Spleen (tissue), 11 donors: ENCODE measurements around the gene PACRG. TPM values are rescaled to one million over a fixed set of nuclear protein-coding genes. Genes with fewer than 3 reads are reported as not detected.

Experiments used
- DNase-seq: peaks from one replicate; pipeline ENCODE4 v3.0.0-alpha.2; 2020
- H3K27ac ChIP-seq, 8 donors: fragments of 200-600 bp; sonication (generic) in 7 of 8; 1 replicate in 4 of 8; 2 replicates in 4 of 8; pipeline versions ENCODE4 v1.5.0 to v1.8.0; 2016 to 2021; ENCODE audit warnings: inconsistent platforms in 4 of 8, mild to moderate bottlenecking in 4 of 8, moderate library complexity in 1 of 8
- H3K27me3 ChIP-seq, 7 donors: fragments of 200-600 bp; sonication (generic) in 6 of 7; replicated peaks in 1 of 7; 1 replicate in 4 of 7; 2 replicates in 3 of 7; pipeline versions ENCODE4 v1.5.0 to v1.8.0; 2016 to 2021; ENCODE audit warnings: inconsistent platforms in 3 of 7, mild to moderate bottlenecking in 1 of 7
- H3K36me3 ChIP-seq, 6 donors: fragments of 200-600 bp; sonication (generic) in 5 of 6; 1 replicate in 4 of 6; 2 replicates in 2 of 6; pipeline versions ENCODE4 v1.5.0 to v1.8.0; 2016 to 2021; ENCODE audit warnings: inconsistent platforms in 2 of 6
- H3K4me1 ChIP-seq, 6 donors: fragments of 200-600 bp; sonication (generic) in 5 of 6; 1 replicate in 3 of 6; 2 replicates in 3 of 6; pipeline versions ENCODE4 v1.5.0 to v1.8.0; 2016 to 2021; ENCODE audit warnings: inconsistent platforms in 3 of 6
- H3K4me3 ChIP-seq, 8 donors: fragments of 200-600 bp; sonication (generic) in 7 of 8; 1 replicate in 4 of 8; 2 replicates in 4 of 8; pipeline versions ENCODE4 v1.5.0 to v1.8.0; 2016 to 2021; ENCODE audit warnings: inconsistent platforms in 4 of 8, mild to moderate bottlenecking in 4 of 8, moderate library complexity in 2 of 8
- H3K9me3 ChIP-seq, 8 donors: fragments of 200-600 bp; sonication (generic) in 7 of 8; 1 replicate in 4 of 8; 2 replicates in 4 of 8; pipeline versions ENCODE4 v1.5.0 to v1.8.0; 2016 to 2021; ENCODE audit warnings: inconsistent platforms in 4 of 8
- POLR2A ChIP-seq, 3 donors: fragments of 450-650 bp; IDR thresholded peaks; one replicate each; pipeline ENCODE4 v1.5.1; 2017; ENCODE audit warnings: antibody characterized with exemption in 3 of 3, mild to moderate bottlenecking in 1 of 3
- POLR2AphosphoS5 ChIP-seq, 3 donors: sonication (generic); formaldehyde crosslinking; IDR thresholded peaks; one replicate each; pipeline ENCODE4 v1.5.1; 2017; ENCODE audit warnings: antibody characterized with exemption in 3 of 3
- WGBS, 5 donors: extraction: QIAGEN DNeasy Blood & Tissue Kit in 3 of 5; methylation state at CpG; one replicate each; pipeline versions ENCODE4 v1.1.5 to v1.1.7; 2013 to 2018; 5-methylcytosine and 5-hydroxymethylcytosine counted together
- intact Hi-C: fragments of 100-400 bp; cut with DNase I; formaldehyde crosslinking; loops from one replicate; pipeline ENCODE4 v1.15.0; 2023; ENCODE audit warnings: low total_unique reads
- polyA plus RNA-seq, 3 donors: library from polyadenylated mRNA; stranded (reverse); fragments of 200-250 nt; gene quantifications; one replicate each; pipeline ENCODE4 v1.2.1, GENCODE V29; 2013
- total RNA-seq, 7 donors: library from RNA; depleted of rRNA in 3 of 7; stranded (reverse); fragments of >200 nt in 3 of 7; fragmentation: NEBNext Ultra II Directional in 4 of 7; extraction: Animal tissue kit (Norgen Biotek cat#: 25700) in 4 of 7; gene quantifications; one replicate each; pipeline versions ENCODE4 v1.1.0 to v1.2.1, GENCODE V29; 2016 to 2021
- TF ChIP-seq, protein P1 (sequence below), 11 experiments: fragments of 200-600 bp in 7 of 11; fragments of 450-650 bp in 4 of 11; sonication (generic) in 4 of 11; IDR thresholded peaks in 8 of 11; conservative IDR thresholded peaks in 3 of 11; 1 replicate in 7 of 11; 2 replicates in 4 of 11; pipeline versions ENCODE4 v1.4.0 to v1.8.0; 2016 to 2021; ENCODE audit warnings: antibody characterized with exemption in 11 of 11, inconsistent platforms in 4 of 11, mild to moderate bottlenecking in 1 of 11
- donor health status: healthy with polysubstance abuse.
- donor health status: DM: no; HTN: no; CAD: no; lungs with moderate emphysema.
- donor health status: DM: no; HTN: no; CAD: no.
- donor health status: Bipolar disorder and iron deficiency.
- donor health status: healthy.
- donor health status: DM: no; HTN: no; CAD: no.
- donor health status: DM: yes; HTN: yes; CAD: no.

The PACRG gene
- total and polyA plus RNA-seq, 10 donors = 0.32 to 2.0 (median 1.0) TPM; not detected in 5

DNA sequence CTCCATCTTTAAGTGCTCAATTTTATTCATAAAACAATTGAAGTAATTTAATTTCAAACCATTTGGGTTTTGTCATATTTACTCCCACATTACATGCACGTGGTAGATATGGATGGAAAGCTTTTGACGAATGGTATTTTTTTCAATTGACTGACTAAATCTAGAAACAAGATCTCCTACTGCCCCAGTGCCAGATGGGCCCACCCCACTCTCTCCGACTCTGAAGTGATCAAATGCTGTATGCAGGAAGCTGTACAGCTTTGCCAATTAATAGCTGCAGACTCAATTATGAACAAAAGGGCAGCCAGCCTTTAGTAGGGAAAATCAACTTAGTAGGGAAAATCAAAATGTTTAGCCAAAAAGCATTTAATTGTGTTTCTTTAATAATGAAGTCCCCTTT, 46.2 kb downstream of the PACRG start:
- Histone ChIP-seq H3K27ac (no peak overlapping the region), H3K9me3 (peaks cover 0 to 6% (median 3%) of the 10 kb centered on the region in 8 donors), H3K4me3 (no peak overlapping the region), H3K4me1 (no peaks in the 10 kb centered on the region), H3K27me3 (no peaks in the 10 kb centered on the region), H3K36me3 (no peaks in the 10 kb centered on the region)
- intact Hi-C loops = no loop called here
- no peak for DNase-seq
- WGBS, 5 donors = 67 to 80% (median 76%) methylated on average over 3 of the region's 3 CpGs
- TF ChIP-seq, protein P1, sequence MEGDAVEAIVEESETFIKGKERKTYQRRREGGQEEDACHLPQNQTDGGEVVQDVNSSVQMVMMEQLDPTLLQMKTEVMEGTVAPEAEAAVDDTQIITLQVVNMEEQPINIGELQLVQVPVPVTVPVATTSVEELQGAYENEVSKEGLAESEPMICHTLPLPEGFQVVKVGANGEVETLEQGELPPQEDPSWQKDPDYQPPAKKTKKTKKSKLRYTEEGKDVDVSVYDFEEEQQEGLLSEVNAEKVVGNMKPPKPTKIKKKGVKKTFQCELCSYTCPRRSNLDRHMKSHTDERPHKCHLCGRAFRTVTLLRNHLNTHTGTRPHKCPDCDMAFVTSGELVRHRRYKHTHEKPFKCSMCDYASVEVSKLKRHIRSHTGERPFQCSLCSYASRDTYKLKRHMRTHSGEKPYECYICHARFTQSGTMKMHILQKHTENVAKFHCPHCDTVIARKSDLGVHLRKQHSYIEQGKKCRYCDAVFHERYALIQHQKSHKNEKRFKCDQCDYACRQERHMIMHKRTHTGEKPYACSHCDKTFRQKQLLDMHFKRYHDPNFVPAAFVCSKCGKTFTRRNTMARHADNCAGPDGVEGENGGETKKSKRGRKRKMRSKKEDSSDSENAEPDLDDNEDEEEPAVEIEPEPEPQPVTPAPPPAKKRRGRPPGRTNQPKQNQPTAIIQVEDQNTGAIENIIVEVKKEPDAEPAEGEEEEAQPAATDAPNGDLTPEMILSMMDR (IDR thresholded peaks at IDR 0.05 in 8 of 11, conservative IDR thresholded peaks at IDR 0.05 in 3 of 11) = no peak
- TF ChIP-seq POLR2A (IDR thresholded peaks at IDR 0.05) = no peak
- TF ChIP-seq POLR2AphosphoS5 (IDR thresholded peaks at IDR 0.05) = no peak

DNA sequence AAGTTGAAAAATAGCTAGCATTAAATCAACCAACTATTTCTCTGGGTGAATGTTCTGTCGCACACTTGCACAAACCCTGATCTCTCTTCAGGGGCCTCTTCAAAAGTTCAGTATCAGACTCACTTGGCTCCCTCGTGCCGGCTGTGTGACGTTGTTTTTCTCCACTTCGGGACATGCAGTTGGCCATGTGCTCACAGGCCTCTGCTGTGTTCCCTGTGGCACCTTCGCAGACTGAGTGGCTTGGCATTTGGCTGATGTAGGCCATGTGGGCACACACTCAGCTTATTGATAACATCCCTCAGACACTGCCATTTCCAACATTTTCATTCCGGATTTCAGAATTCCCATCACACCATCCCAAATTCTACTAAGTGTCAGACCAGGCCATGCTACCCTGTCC, 49.3 kb downstream of the PACRG start:
- H3K4me1 ChIP-seq = no peaks in the 10 kb centered on the region

DNA sequence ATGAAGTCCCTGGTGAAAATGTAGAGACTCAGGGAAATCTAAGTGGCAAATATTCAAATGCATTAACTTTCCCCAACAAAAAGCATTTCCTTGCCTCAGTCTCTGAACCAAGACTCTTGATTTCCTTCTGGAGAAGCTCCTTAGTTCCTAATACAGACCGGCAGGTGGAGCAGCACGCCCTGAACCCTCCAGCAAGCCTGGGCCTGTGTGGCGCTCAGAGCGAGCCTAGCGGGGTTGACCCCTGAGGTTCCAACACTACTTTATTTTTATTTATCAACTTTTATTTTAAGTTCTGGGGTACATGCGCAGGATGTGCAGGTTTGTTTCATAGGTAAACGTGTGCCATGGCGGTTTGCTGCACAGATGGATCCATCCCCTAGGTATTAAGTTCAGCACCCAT, 50.8 kb downstream of the PACRG start:
- no peak for DNase-seq
- H3K4me1 ChIP-seq = no peaks in the 10 kb centered on the region
- no peak overlapping the region for H3K27ac ChIP-seq
- no peaks in the 10 kb centered on the region for H3K27me3 ChIP-seq
- H3K36me3 ChIP-seq = no peaks in the 10 kb centered on the region
- H3K9me3 ChIP-seq = peaks cover 0 to 40% (median 24%) of the 10 kb centered on the region in 8 donors
- no peak overlapping the region for H3K4me3 ChIP-seq
- WGBS, 5 donors = 94 to 97% (median 95%) methylated on average over 8 of the region's 8 CpGs
- intact Hi-C loops = no loop called here
- TF ChIP-seq POLR2AphosphoS5 (IDR thresholded peaks at IDR 0.05) (no peak), POLR2A (IDR thresholded peaks at IDR 0.05) (no peak)
- TF ChIP-seq, protein P1 (IDR thresholded peaks at IDR 0.05 in 8 of 11, conservative IDR thresholded peaks at IDR 0.05 in 3 of 11) = no peak

More for the DNA sequence above, 49.3 kb downstream of the PACRG start:
- intact Hi-C loops = no loop called here
- TF ChIP-seq POLR2AphosphoS5 (IDR thresholded peaks at IDR 0.05) (no peak), POLR2A (IDR thresholded peaks at IDR 0.05) (no peak)
- TF ChIP-seq, protein P1 (IDR thresholded peaks at IDR 0.05 in 8 of 11, conservative IDR thresholded peaks at IDR 0.05 in 3 of 11) = no peak
- H3K4me3 ChIP-seq = no peak overlapping the region
- WGBS, 5 donors = 86 to 91% (median 87%) methylated on average over 7 of the region's 7 CpGs
- no peaks in the 10 kb centered on the region for H3K27me3 ChIP-seq
- no peaks in the 10 kb centered on the region for H3K36me3 ChIP-seq
- peaks cover 0 to 34% (median 20%) of the 10 kb centered on the region in 8 donors for H3K9me3 ChIP-seq
- H3K27ac ChIP-seq = no peak overlapping the region
- DNase-seq = no peak

DNA sequence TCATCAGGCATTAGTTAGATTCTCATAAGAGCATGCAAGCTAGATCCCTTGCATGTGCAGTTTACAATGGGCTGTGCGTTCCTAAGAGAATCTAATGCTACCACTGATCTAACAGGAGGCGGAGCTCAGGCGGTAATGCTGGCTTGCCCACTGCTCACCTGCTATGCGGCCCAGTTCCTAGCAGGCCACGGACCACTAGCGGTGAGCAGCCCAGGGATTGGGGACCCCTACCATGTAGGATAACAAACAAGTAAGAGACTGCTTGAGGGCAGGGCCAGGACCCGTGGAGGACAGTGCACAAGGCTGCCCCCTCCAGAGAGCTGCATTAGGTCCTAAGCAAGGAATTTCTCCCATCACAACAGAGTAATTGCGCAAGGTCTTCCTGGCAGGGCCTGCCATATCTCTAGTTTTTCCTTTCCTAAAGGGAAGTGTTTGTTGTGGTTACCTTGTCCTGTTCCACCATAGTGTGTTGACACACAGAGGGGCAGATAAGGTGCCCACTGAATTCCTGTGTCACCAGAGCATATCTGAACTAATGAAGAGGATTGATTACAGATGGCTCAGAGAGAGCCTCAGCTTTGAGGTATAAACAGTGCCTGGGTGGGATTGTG, 58.0 kb downstream of the PACRG start:
- Histone ChIP-seq H3K27ac (no peak overlapping the region), H3K36me3 (no peaks in the 10 kb centered on the region), H3K27me3 (no peaks in the 10 kb centered on the region), H3K4me1 (no peaks in the 10 kb centered on the region), H3K9me3 (peaks cover 0 to 35% (median 25%) of the 10 kb centered on the region in 8 donors), H3K4me3 (no peak overlapping the region)
- intact Hi-C loops = no loop called here
- WGBS, 5 donors = 89 to 95% (median 92%) methylated on average over 6 to 8 of the region's 8 CpGs
- TF ChIP-seq POLR2A (IDR thresholded peaks at IDR 0.05) (no peak), POLR2AphosphoS5 (IDR thresholded peaks at IDR 0.05) (no peak)
- TF ChIP-seq, protein P1 (IDR thresholded peaks at IDR 0.05 in 8 of 11, conservative IDR thresholded peaks at IDR 0.05 in 3 of 11) = no peak
- no peak for DNase-seq
